AG04449 (cell line): ENCODE data around the gene GSKIP.
A peak's percentile ranks its signal among the peaks of the same experiment; 100 is the strongest.

Experiments
- CTCF ChIA-PET: fragments of 350-600 bp; formaldehyde crosslinking; extraction: SDS; loops from one replicate; lab custom pipeline; 2021; ENCODE audit warnings: antibody characterized with exemption; lab: Yijun Ruan, JAX
- POLR2A ChIA-PET: fragments of 400-600, 350-600 bp; formaldehyde crosslinking; extraction: SDS; loops from one replicate; lab custom pipeline; 2020; ENCODE audit warnings: antibody characterized with exemption, inconsistent platforms; lab: Yijun Ruan, JAX
- DNase-seq: peaks from one replicate; pipeline ENCODE4 v3.0.0-alpha.2; 2010; ENCODE audit warnings: low read depth, low spot score
- H3K4me3 ChIP-seq: 2 replicates; pipeline ENCODE4 v1.5.1; 2011; ENCODE audit warnings: low read depth, mild to moderate bottlenecking, control low read depth, low read length
- TF ChIP-seq, protein P1 (sequence below): IDR thresholded peaks from one replicate; pipeline ENCODE4 v1.5.1; 2011; ENCODE audit warnings: mild to moderate bottlenecking, moderate library complexity, low read length, control low read depth, inconsistent platforms; ENCODE audit not compliant: insufficient read depth; ENCODE audit errors: missing control alignments

GSKIP gene

DNA sequence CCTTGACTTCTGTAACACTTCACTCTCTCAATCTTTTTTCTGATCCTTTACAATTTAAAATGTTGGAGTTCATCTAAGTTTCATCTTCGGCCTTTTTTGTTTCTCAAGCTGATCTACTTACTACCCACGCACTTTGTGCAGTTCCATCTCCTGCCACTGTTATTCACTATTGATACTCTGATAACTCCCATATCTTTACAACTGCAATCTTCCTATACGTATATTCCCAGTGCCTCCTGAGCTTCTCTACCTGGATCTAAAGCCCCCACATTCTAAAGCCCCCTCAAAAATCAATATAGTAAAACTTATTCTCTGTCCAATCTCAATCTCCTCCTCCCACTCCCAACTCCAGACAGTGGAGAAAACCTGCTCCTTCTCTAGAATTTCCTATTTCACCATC is 6.1 kb upstream of the GSKIP start:
- DNase-seq = no peak
- no peak overlapping the region for H3K4me3 ChIP-seq
- ChIA-PET POLR2A (no interaction called here), CTCF (interaction anchor here (1.0 kb wide), 1 partner anchor 13 kb away, joined by 4 read pairs; no protein-coding TSS in a partner anchor)
- TF ChIP-seq, protein P1, sequence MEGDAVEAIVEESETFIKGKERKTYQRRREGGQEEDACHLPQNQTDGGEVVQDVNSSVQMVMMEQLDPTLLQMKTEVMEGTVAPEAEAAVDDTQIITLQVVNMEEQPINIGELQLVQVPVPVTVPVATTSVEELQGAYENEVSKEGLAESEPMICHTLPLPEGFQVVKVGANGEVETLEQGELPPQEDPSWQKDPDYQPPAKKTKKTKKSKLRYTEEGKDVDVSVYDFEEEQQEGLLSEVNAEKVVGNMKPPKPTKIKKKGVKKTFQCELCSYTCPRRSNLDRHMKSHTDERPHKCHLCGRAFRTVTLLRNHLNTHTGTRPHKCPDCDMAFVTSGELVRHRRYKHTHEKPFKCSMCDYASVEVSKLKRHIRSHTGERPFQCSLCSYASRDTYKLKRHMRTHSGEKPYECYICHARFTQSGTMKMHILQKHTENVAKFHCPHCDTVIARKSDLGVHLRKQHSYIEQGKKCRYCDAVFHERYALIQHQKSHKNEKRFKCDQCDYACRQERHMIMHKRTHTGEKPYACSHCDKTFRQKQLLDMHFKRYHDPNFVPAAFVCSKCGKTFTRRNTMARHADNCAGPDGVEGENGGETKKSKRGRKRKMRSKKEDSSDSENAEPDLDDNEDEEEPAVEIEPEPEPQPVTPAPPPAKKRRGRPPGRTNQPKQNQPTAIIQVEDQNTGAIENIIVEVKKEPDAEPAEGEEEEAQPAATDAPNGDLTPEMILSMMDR = no peak

DNA sequence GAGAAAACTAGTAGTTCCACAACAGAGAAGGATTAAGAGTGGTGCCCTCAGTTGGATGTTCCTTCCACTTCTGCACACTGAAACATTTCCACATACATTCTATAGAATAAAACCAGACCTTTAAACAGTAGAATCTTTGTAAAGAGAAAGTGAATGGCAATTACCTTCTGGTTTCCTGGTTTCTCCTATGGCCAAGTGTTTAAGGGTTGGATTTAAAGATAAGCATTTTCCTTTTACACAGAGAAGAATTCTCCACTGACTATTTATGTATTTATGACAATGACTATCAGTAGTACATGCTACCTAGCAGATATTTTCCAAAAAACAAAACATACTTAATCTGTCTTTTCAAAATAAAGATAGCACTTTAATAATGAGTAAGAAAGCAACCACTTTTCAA is 3.4 kb upstream of the GSKIP start:
- TF ChIP-seq, protein P1 = no peak
- no peak overlapping the region for H3K4me3 ChIP-seq
- CTCF ChIA-PET = no interaction called here
- POLR2A ChIA-PET = no interaction called here
- no peak for DNase-seq

DNA sequence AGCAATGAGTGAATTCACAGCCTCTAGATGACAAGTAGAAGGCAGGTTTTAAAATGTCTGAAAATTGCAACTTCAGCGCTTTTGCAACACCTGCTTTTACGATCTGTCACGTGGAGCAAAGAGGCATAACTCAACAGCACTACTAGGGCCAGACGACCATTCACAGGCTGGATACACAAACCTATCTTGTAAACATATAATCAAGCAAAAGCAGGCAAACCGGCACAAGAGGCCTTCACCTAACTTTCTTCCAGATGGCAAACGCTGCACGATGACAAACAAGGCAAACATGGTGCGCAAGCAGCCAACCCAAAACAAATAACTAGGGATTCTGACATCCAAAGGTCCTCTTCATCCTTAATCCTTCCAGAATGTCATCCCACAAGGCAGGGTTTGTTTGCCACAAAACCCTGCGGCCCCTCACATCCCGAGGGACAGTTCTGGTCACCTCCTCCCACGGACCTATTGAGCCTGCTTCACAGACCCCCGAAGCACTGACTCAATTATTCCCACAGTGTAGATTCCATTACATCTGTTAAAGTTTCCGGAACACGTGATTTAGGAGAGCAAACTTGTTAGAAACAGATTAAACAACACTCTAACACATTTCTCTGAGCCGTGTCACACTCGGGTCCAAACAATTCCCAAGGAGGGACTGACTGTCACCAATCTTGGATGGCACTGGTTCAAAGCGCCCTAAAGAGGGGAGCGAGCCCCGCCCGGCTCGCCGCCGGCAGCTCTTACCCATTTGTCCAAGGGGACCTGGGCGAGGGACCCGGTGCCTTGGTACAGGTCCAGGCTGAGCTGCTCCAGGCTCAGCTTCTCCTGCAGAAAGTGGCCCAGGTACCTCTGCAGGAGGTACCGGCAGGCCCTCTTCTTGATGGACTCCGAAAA is 1.0 kb upstream of the GSKIP start:
- DNase-seq = no peak
- ChIA-PET CTCF (no interaction called here), POLR2A (no interaction called here)
- peak overlapping the region; percentile 84 for H3K4me3 ChIP-seq
- TF ChIP-seq, protein P1 = no peak

DNA sequence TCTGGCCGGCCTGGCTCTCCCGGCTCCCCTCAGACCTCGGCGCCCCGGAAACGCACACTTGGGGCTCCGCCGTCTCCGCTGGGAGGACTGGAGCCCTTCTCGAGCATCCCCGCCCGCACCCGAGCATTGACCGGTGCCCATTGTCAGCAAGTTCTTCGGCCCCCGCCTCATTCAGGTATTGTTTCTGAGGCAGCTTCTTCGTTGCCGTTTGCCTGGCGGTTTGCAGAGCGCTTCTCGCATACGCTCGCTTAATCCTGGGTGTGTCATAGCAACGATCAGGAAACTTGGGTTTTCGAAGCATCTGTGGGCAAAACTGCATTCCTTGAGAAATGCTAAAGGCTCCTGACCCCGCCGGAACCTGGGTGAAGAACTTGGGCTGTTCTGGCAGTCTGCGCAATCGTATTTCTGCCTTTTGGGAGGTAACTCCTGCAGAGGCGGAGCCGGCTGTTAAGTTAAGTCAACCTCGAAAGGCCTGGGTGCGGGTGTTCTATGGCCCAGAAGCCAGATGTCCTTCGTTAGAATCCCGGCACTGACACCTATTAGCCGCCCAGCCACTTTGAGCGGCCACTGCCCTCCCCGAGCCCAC is 518 bp downstream of the GSKIP start:
- peak overlapping the region; percentile 84 for H3K4me3 ChIP-seq
- TF ChIP-seq, protein P1 = no peak
- POLR2A ChIA-PET = no interaction called here
- DNase-seq = no peak
- CTCF ChIA-PET = no interaction called here

DNA sequence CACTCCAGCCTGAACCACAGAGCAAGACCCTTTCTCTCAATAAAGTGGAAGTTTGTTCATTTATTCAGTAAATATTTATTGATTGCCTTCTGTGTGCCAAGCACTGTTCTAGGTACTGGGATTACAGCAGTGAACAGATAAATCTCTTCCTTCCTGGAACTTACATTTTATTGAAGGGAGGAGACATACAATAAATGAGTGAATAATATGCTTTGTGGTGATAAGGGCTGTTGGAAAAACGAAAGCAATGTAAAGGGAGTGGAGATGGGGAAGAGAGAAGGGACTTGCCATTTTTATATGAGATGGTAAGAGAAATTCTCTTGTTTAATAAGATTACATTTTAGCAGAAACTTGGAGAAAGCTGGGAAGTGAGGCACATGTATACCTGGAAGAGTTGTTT is 1.6 kb downstream of the GSKIP start:
- TF ChIP-seq, protein P1 = no peak
- ChIA-PET CTCF (no interaction called here), POLR2A (no interaction called here)
- DNase-seq = no peak
- peak overlapping the region; percentile 84; the same call in 1 of the 2 replicates for H3K4me3 ChIP-seq

DNA sequence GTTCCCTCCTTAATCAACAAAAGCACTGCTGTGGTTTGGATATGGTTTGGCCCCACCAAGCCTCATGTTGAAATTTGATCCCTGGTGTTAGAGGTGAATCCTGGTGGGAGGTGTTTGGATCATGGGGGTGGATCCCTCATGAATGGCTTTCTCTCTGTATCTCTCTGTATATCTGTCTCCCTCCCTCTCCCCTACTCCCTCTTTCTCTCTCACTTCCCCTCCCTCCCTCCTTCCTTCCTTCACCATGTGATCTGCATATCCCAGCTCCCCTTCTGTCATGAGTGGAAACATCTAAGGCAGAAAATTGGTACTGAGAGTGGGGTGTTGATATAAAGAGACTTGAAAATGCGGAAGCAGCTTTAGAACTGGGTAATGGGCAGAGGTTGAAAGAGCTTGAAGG is 5.2 kb downstream of the GSKIP start:
- POLR2A ChIA-PET = no interaction called here
- CTCF ChIA-PET = no interaction called here
- H3K4me3 ChIP-seq = no peak overlapping the region
- TF ChIP-seq, protein P1 = no peak
- no peak for DNase-seq
